Right lobe of liver (tissue), 4 donors: ENCODE measurements around the gene CA5A.
A peak's percentile ranks its signal among the peaks of the same experiment; 100 is the strongest.

Source experiments
- CTCF ChIP-seq, 4 donors: fragments of 200-600 bp in 3 of 4; fragments of 450-650 bp in 1 of 4; IDR thresholded peaks; one replicate each; pipeline versions ENCODE4 v1.5.1 to v1.8.0; 2016 to 2022; ENCODE audit warnings: antibody characterized with exemption in 4 of 4, mild to moderate bottlenecking in 2 of 4
- POLR2A ChIP-seq: fragments of 450-650 bp; IDR thresholded peaks from one replicate; pipeline ENCODE4 v1.6.1; 2017; ENCODE audit warnings: antibody characterized with exemption, mild to moderate bottlenecking
- donor health status: DM: no; HTN: no; CAD: no.
- donor health status: DM: no; HTN: no; CAD: no.
- donor health status: DM: no; HTN: yes; CAD: no.

- TF ChIP-seq CTCF (IDR thresholded peaks at IDR 0.05) (no peak), POLR2A (peak; percentile 42)
Observed at GRCh38 chr16:87845213-87845612, 91.1 kb downstream of the CA5A start.
